HL-60 (cell line): Measurements from ENCODE around the gene KYAT1.

ENCODE experiments used
- DNase-seq, 2 experiments: peaks; one replicate each; pipeline ENCODE4 v3.0.0-alpha.2; 2010 to 2020; ENCODE audit warnings: low read depth in 1 of 2, low spot score in 1 of 2
- H3K27ac ChIP-seq: fragments of 250-450 bp; sonication (Bioruptor Pico); replicated peaks from 2 replicates; pipeline ENCODE4 v1.5.1; 2020; ENCODE audit warnings: mild to moderate bottlenecking, moderate library complexity
- H3K27me3 ChIP-seq: fragments of 250-450 bp; sonication (Bioruptor Pico); 2 replicates; pipeline ENCODE4 v1.5.1; 2021; ENCODE audit warnings: mild to moderate bottlenecking, moderate library complexity; ENCODE audit not compliant: insufficient read depth, poor library complexity, severe bottlenecking
- H3K4me3 ChIP-seq: replicated peaks from 2 replicates; pipeline ENCODE4 v1.5.1; 2011; ENCODE audit warnings: mild to moderate bottlenecking, control low read depth, low read length; ENCODE audit not compliant: insufficient read depth
- GABPA ChIP-seq: IDR thresholded peaks from 2 replicates; pipeline ENCODE4 v1.6.1; 2012; ENCODE audit warnings: low read depth
- POLR2AphosphoS5 ChIP-seq: IDR thresholded peaks from 2 replicates; pipeline ENCODE4 v1.6.1; 2012; ENCODE audit warnings: low read depth
- REST ChIP-seq: IDR thresholded peaks from 2 replicates; pipeline ENCODE4 v1.6.1; 2012; ENCODE audit warnings: low read depth; ENCODE audit not compliant: insufficient replicate concordance
- SPI1 ChIP-seq: IDR thresholded peaks from 2 replicates; pipeline ENCODE4 v1.6.1; 2012; ENCODE audit warnings: low read depth, mild to moderate bottlenecking, borderline replicate concordance
- TF ChIP-seq, protein P1 (sequence below): IDR thresholded peaks from one replicate; pipeline ENCODE4 v1.5.1; 2011; ENCODE audit warnings: low read length, control low read depth, inconsistent platforms; ENCODE audit not compliant: insufficient read depth

The KYAT1 gene

GRCh38 chr9:128825923-128826700 is 55.6 kb downstream of the KYAT1 start:
- DNase-seq: no peak
- H3K27me3 ChIP-seq: no peaks in the 10 kb centered on the region
- no peak overlapping the region for H3K4me3 ChIP-seq
- no peak for TF ChIP-seq SPI1
- no peak for TF ChIP-seq POLR2AphosphoS5
- no peak for TF ChIP-seq GABPA
- TF ChIP-seq, protein P1, sequence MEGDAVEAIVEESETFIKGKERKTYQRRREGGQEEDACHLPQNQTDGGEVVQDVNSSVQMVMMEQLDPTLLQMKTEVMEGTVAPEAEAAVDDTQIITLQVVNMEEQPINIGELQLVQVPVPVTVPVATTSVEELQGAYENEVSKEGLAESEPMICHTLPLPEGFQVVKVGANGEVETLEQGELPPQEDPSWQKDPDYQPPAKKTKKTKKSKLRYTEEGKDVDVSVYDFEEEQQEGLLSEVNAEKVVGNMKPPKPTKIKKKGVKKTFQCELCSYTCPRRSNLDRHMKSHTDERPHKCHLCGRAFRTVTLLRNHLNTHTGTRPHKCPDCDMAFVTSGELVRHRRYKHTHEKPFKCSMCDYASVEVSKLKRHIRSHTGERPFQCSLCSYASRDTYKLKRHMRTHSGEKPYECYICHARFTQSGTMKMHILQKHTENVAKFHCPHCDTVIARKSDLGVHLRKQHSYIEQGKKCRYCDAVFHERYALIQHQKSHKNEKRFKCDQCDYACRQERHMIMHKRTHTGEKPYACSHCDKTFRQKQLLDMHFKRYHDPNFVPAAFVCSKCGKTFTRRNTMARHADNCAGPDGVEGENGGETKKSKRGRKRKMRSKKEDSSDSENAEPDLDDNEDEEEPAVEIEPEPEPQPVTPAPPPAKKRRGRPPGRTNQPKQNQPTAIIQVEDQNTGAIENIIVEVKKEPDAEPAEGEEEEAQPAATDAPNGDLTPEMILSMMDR: no peak
- no peak for TF ChIP-seq REST
- H3K27ac ChIP-seq: no peak overlapping the region

DNA sequence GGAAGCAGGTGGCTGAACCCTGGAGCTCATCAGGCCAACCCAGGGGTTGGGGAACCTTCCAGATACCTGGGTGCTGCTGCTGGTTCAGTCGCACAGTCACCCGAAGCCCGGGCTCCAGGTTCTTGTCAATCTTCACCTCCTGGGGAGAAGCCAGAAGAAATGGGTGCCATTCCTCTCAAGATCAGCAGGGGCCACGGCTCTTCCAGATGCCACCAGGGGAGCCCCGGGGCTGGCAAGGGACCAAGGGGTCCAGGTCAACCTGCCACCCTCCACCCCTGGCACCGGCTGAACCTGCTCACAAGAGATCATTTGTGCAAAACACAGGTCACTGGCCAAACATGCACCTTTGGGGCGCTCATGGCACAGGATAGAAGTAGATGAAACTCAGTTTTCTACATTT is 56.8 kb downstream of the KYAT1 start:
- no peak for DNase-seq
- TF ChIP-seq SPI1: no peak
- no peak for TF ChIP-seq REST
- TF ChIP-seq, protein P1: no peak
- no peak for TF ChIP-seq POLR2AphosphoS5
- TF ChIP-seq GABPA: no peak
- Histone ChIP-seq H3K4me3 (no peak overlapping the region), H3K27me3 (no peaks in the 10 kb centered on the region), H3K27ac (no peak overlapping the region)

GRCh38 chr9:128823903-128824406 is 57.8 kb downstream of the KYAT1 start:
- Histone ChIP-seq H3K4me3 (no peak overlapping the region), H3K27ac (no peak overlapping the region), H3K27me3 (no peaks in the 10 kb centered on the region)
- TF ChIP-seq POLR2AphosphoS5: no peak
- no peak for DNase-seq

GRCh38 chr9:128823362-128823902 is 58.3 kb downstream of the KYAT1 start:
- DNase-seq: no peak
- Histone ChIP-seq H3K27ac (no peak overlapping the region), H3K4me3 (no peak overlapping the region), H3K27me3 (no peaks in the 10 kb centered on the region)
- TF ChIP-seq POLR2AphosphoS5 (no peak), GABPA (no peak), REST (no peak), SPI1 (no peak)
- TF ChIP-seq, protein P1: no peak
